NCI-H2196 (cell line): ENCODE data around the gene FAM171A2.
"Not testable (repeated sequence)": the region's sequence is repeated elsewhere in the genome, so short reads cannot be mapped to it uniquely, and the experiment has no call there.

Source experiments
- DNase-seq: peaks from one replicate; lab custom pipeline; 2025; ENCODE audit not compliant: unreplicated experiment; lab: John Stamatoyannopoulos, UW

Gene FAM171A2

GRCh38 chr17:44363613-44364159, at the start of gene FAM171A2:
Gene FAM171A2 (minus strand): TSS chr17:44363853. CDS start chr17:44363714, 139 bp downstream.
- DNase-seq: peak; percentile 82

GRCh38 chr17:44409309-44410028, 45.8 kb upstream of the FAM171A2 start:
- no peak for DNase-seq

DNA sequence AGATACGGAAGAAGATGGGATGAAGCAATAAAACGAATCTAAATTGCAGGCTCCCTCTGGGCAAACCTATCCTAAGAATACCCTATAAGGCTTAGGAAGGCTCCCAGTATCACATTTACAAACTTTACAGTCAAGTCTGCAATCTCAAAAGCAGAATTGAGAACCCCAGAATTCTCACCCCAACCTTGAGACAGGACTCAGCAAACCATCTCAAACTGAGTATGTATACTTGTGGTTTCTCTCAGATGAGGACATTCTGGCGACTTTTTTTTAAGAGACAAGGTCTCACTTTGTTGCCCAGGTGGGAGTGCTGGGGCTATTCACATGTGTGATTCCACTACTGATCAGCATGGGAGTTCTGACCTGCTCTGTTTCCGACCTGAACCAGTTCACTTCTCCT, 45.1 kb upstream of the FAM171A2 start:
- DNase-seq: no peak

DNA sequence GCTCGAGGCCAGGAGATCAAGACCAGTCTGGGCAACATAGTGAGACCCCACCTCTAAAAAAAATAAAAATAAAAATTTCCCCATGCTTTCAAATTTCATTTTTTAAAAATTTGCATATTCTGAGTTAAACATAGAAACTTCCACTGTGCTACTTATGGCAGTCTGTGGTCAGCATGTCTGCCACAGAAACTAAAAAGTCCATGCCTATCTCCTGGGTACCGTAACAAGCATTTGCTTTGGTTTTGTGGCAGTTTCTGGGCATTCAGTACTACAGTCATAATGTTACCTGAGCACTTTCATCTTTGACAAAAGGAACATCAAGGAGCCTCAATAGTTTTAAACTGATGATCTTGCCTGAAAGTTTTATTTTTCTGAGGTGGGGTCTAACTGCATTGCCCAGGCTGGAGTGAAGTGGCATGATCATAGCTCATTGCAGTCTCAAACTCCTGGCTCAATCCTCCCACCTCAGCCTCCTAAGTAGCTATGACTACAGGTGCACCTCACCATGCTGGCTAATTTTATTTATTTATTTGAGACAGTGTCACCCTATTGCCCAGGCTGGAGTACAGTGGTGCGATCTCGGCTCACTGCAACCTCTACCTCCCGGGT, 39.0 kb upstream of the FAM171A2 start:
- DNase-seq: no peak

GRCh38 chr17:44400226-44400847, 36.7 kb upstream of the FAM171A2 start:
- peak; percentile 28 for DNase-seq

DNA sequence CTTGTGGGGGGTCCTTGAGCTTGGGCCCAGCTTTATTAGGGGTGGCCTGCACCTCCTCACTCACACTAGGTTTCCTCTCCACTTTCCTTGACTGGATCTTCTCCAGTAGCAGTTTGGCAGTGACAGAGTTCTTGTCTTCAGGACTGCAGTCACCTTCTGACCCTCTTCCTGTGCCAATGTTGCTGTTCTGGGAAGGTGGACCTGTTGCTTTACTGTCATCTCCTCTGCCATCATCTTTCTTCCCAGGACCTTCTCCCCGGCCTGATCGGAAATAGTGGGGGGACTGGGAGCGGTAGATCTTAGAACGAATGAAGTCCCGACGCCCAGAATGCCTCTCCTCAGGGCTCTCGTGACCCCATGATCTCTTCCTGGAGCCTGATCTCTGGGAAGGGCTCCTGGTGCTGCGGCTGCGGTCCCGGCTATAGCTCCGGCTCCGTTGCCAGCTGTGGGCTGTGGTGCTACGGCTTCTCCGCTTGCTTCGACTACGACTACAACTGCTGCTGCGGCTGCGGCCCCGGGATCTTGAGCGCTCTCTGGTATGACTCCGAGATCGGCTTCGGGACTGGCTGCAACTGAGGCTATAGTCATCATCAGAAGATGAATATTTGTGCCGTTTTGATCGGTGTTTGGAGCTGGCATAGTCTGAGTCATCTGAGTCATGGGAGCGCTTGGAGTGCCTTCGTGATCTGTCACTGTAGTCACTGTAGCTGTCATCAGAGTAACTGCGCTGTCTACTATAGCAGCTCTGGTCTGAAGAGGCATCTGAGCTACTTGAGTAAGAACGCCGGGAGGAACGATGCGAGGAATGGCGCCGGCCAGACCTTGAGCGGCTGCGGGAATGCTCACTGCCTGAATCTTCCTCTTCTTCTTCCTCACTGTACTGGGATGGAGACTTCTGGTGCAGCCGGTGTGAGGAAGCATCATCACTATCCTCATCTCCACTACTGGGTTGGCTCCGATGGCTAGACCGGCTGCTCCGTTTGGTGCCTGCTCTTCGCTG, 35.3 kb upstream of the FAM171A2 start:
- no peak for DNase-seq

- DNase-seq: no peak
These were observed 34.1 kb upstream of the FAM171A2 start for GRCh38 chr17:44397479-44398440.

GRCh38 chr17:44396946-44397345, 33.3 kb upstream of the FAM171A2 start:
- no peak for DNase-seq

DNA sequence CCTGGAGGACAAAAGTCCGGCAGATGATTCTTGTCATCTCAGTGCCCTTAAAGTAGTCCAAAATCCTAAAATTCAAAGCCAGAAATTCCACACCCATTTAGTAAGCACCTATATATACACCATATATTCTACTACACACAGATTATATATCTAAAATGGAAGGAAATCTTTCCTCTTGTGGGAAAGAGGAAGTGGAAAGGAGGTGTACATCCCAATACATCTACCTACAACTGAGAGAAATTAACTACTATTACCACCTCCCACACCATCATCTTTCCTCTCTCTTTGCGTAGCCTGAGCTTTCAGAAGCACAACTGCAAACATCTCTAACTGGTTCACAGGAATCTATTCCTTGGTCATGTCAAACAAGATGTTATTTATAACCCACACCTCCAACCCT, 31.2 kb upstream of the FAM171A2 start:
- DNase-seq: no peak

- not testable (repeated sequence) for DNase-seq
These were observed 30.5 kb upstream of the FAM171A2 start for GRCh38 chr17:44394112-44394511.

DNA sequence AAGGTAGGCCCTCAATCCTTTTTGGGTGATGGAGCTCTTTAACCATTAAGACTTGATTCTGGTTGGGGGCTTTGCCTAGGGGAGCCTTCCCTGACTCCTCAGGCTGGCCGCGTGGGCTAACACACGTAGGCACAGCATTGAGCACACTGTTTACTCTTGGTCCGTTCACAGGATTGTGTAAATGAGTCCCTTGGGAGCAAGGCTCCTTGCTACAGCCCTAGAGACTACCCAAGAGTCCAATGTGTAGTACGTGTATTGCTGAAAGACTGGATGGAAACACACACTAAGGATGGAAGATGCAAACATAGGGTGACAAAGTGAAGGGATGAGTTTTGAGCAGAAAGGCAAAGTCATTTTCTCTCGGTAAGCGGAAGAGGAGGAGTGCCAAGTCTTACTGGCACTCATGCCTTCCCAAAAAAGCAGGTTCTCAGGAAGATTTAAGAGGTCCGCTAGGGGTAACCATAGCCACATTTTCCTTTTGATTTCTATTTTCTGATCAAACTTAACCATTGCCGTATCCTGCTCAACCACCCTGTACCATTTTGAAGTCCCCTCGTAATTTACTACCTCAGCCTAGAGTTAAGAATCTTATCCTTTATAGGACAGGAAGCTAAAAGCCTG, 26.7 kb upstream of the FAM171A2 start:
- DNase-seq: no peak

- DNase-seq: no peak
These were observed 26.1 kb upstream of the FAM171A2 start for GRCh38 chr17:44389723-44390202.

DNA sequence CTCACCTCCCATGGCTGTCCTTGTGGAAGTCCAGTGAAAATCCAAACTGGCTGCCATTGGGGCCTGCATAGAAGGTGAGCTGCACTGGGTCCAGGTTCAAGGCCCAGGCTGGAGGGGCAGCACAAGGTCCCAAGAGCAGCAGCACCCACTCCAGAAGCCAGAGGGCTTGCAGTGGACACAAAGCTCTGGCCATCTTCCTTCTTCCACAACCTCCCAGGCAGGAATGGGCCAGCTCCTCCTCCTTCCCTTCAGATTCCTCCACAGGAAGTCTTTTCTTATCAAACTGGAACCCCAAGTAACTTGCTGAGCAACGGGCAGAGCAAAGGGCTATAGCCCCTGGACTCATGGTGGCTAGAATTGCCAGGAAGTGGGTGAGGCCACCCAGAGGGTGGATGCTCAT, 25.6 kb upstream of the FAM171A2 start, which contains the start of gene ITGA2B:
Gene ITGA2B (minus strand): TSS at position 369 of the 400 bp plus-strand sequence. CDS start 176 bp downstream, at position 193.
- no peak for DNase-seq

DNA sequence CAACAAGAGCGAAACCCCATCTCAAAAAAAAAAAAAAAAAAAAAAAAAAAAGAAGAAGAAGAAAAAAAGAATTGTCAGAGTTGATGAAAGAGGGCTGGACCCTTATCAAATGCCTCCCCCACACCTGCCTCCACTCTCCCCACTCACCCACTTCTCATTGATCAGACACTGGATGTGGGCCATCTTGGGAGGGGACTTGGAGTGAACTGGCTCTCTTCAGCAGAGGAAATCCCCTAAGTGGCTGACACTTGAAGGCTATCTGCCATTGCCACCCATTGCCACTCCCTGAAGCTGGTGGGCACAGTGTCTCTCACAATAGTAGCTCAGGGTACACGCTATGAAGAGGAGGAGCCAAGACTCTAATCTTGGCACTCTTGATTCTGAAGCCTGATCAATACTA, 24.2 kb upstream of the FAM171A2 start:
- DNase-seq: no peak

DNA sequence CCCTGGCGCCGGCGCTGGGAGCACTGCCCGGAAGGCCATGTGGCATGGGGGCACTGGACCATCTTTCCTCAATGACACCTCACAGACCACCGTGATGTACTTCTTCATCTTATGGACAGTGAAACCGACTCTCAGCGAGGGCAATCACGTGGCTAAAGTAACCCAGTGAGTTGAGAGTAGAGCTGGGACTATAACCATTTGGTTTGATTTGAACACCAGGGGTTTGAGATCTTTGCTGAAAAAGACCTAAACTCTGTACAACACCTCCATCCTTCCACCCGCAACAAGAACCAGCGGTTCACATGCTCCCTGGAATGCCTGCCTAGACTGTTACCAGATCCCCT, 22.5 kb upstream of the FAM171A2 start:
- no peak for DNase-seq

DNA sequence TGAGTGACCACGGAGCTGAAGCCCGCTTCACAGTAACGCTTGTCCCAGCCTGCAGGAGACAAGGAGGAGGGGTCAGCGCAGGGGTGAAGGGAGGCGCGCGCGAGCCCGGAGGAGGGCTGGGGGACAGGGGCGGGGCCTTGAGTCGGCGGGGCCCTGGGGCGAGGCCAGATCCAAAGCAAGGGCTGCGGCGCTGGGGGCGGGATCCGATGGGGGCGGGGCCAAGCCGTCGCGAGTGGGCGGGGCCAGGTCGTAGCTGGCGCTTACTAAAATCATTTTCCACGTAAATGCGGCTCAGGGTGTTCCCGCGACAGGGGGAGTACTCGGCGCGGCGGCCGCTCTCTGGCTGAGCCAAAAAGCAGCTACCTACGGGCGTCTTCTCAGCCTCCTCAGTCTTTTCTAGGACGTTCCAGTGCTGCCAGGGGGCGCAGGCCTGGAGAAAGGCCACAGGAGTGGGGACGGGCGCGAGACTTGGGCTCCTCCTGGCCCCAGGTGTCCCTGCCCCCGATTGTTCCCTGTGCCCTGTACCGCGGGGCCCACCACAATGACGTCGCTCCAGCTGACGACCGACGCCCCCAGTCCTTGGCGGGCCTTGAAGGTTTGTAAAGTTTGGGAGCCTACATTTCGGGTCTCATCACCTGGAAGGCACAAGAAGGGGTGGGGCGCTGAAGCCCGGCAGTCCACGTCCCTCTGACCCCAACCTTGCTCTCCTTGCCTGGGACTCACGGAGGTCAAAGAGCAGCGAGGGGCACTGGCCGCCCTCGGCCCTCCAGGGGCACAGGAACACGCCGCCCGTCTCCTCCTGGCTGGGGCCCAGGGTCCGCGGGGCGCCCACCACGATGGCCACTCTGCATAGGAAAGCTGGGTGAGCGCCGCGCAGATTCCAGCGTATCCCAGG, 21.9 kb upstream of the FAM171A2 start:
- DNase-seq: peak; percentile 90

GRCh38 chr17:44384823-44385286, 21.2 kb upstream of the FAM171A2 start:
- peak; percentile 59 for DNase-seq

DNA sequence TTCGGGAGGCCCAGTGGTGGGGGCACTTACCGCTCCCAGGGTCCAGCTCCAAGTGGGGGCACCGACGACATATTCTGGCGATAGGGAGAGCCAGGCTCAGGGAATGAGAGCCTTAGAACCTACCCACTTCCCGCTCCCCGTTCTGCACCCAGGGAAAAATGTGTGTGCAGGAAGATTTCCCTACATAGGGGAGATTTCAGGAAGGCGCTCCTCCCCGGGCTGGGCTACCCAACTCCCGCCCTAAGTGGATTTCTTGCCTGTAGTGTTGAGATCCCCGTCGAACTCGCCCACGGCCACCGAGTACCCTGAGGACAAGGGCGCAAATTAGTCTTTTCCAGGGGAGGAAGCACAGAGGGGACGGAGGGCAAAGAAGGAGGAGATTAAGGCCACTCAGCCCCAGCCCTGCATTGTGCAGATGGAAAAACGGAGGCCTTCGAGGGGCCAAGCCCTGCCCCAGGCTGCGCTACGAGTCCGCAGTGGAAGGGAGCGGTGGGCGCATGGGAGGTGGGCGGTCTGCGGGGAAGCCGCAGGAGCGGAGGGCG, 20.7 kb upstream of the FAM171A2 start:
- no peak for DNase-seq
